ENCODE results near the gene PSMB2. TPM values are rescaled to one million over a fixed set of nuclear protein-coding genes. Genes with fewer than 3 reads are reported as not detected.

PSMB2 gene
- total RNA-seq, 2 experiments from 2014 or later = 91.9 to 96.4 TPM

DNA sequence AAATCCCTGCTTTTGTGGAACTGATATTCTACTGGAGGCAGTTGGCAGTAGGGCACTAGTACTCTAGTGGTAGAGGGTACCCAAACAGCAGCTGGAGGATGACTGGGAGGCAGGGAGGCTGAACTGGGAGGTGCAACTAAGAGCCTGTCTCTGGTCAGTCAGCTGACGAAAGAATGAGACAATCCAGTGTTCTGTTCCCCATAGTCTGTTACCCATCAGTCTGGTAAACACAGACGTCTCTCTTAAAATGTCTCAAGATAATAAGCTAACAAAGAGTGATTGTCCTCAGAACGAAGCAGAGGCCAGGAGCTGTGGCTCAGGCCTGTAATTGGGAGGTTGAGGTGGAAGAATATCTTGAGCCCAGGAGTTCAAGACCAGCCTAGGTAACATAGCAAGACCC is 37.9 kb downstream of the PSMB2 start:
- Mint-ChIP-seq H3K27ac (no peak overlapping the region), H3K27me3 (ENCODE audit: low read depth) (no peaks in the 10 kb centered on the region), H3K4me3 (no peak overlapping the region), H3K36me3 (ENCODE audit: low read depth) (peaks cover 34% of the 10 kb centered on the region), H3K4me1 (ENCODE audit: low read depth) (peaks cover 5% of the 10 kb centered on the region), H3K9me3 (no peaks in the 10 kb centered on the region)
- DNase-seq = no peak
- intact Hi-C loops (cut with micrococcal nuclease) = no loop called here
- CTCF ChIA-PET = interaction anchor here (0.6 to 1.0 kb wide), 2 partner anchors 35 to 39 kb away, joined by 3 read pairs; no protein-coding TSS in a partner anchor

DNA sequence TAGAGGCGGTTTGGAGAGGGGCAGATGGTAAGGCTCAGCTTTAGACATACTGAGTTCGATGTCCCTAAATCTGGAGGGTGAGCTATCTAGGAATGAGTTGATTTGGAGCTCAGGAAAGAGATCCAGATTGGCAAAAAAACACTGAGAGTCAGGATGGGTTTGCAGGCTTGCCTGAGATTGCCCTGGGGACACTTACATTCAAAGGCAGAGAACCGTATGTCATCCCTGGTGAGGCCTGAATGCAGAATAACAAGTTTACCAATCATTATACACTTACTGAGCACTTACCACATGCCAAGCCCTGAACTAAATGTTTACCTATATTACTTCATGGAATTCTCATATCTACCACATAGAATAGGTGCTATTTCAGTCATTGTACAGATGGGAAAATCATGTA is 40.7 kb downstream of the PSMB2 start:
- Mint-ChIP-seq H3K27me3 (ENCODE audit: low read depth) (no peaks in the 10 kb centered on the region), H3K36me3 (ENCODE audit: low read depth) (peaks cover 16% of the 10 kb centered on the region), H3K4me3 (no peak overlapping the region), H3K4me1 (ENCODE audit: low read depth) (no peaks in the 10 kb centered on the region), H3K9me3 (no peaks in the 10 kb centered on the region), H3K27ac (no peak overlapping the region)
- intact Hi-C loops (cut with micrococcal nuclease) = no loop called here
- CTCF ChIA-PET = interaction anchor here (1.1 kb wide), 1 partner anchor 32 kb away, joined by 4 read pairs; no protein-coding TSS in a partner anchor
- DNase-seq = no peak

DNA sequence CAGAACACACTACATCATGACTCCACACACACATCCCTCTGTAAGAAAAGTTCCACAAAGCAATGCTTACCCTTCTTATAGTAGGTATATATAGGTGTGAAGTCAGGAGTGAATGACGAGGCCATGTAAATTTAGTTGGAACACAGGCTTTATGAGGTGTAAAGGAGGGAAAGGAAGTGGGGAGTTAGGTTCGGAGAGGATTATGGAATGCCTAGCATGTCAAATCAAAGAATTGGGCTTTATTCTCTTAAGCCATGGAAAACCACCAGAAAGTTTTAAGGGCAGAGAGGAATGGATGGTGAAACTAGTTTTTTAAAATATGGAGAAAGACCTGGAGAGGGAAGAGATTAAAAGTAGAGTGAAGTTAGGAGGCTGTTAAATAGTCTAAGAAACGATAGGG is 41.9 kb downstream of the PSMB2 start:
- intact Hi-C loops (cut with micrococcal nuclease) = no loop called here
- no peak overlapping the region for H3K27ac Mint-ChIP-seq
- peaks cover 13% of the 10 kb centered on the region for H3K36me3 Mint-ChIP-seq (ENCODE audit: low read depth)
- no peak overlapping the region for H3K4me3 Mint-ChIP-seq
- H3K9me3 Mint-ChIP-seq = no peaks in the 10 kb centered on the region
- no peak for DNase-seq
- CTCF ChIA-PET = no interaction called here
- no peaks in the 10 kb centered on the region for H3K4me1 Mint-ChIP-seq (ENCODE audit: low read depth)
- no peaks in the 10 kb centered on the region for H3K27me3 Mint-ChIP-seq (ENCODE audit: low read depth)

DNA sequence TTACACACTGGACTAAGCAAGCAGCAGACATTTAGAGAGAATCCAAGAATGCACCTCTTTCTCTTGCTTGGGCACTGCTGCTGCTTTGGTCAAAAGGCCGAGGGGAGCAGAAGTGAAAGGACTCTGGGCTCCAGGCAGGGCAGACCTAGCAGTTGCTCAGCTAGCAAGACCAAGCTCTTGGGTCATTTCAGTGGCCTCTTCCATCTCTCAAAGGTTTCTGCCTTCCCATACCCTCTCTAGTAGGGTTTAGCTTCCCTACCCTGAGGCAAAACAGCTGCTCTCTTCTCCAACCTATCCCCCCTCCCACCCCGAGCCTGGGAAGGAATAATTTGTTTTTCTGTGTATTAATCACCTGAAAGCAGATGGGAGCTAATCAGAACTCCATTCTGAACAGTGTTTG is 42.4 kb downstream of the PSMB2 start:
- CTCF ChIA-PET = no interaction called here
- Mint-ChIP-seq H3K36me3 (ENCODE audit: low read depth) (peaks cover 10% of the 10 kb centered on the region), H3K27me3 (ENCODE audit: low read depth) (no peaks in the 10 kb centered on the region), H3K27ac (no peak overlapping the region), H3K4me1 (ENCODE audit: low read depth) (no peaks in the 10 kb centered on the region), H3K9me3 (no peaks in the 10 kb centered on the region), H3K4me3 (no peak overlapping the region)
- intact Hi-C loops (cut with micrococcal nuclease) = no loop called here
- no peak for DNase-seq

DNA sequence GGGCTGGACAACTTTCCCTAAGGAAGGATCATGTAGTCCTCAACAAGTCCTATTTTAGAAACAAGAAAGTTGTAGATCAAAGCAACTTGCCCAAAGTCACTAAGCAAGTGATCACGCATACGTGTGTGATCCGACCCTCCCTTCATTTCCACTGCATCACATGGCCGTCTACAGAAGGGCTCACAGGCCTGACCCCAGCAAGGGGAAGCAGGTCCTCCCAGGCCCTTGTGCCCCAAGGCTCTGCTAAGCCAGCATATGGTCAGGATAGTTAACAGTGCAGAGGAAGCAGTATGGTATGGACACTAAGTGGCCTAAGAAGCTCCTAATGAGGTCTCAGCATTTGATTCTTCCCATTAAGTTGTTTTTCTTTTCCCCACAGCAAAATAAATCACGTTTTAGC is 43.5 kb downstream of the PSMB2 start:
- no peaks in the 10 kb centered on the region for H3K4me1 Mint-ChIP-seq (ENCODE audit: low read depth)
- no peaks in the 10 kb centered on the region for H3K27me3 Mint-ChIP-seq (ENCODE audit: low read depth)
- intact Hi-C loops (cut with micrococcal nuclease) = no loop called here
- DNase-seq = no peak
- CTCF ChIA-PET = no interaction called here
- H3K27ac Mint-ChIP-seq = no peak overlapping the region
- peaks cover 5% of the 10 kb centered on the region for H3K36me3 Mint-ChIP-seq (ENCODE audit: low read depth)
- H3K4me3 Mint-ChIP-seq = no peak overlapping the region
- no peaks in the 10 kb centered on the region for H3K9me3 Mint-ChIP-seq

DNA sequence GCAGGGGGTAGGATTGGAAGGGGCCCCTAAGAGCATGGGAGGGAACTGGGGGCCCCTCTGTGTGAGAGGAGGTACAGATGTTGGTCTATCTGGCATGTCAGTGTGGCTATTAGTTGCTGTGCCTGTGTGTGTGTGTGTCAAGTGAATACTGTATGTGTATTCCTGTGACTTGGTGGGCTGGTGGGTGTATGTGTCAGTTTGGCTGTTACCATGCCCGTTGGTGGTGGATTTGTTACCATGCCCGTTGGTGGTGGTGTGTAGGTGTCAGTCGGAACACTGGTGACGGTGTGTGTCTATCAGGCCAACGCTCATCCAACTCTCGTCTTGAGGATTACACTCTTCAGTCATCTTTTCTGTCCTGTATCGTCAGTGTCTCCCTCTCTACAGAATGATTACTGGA is 45.6 kb downstream of the PSMB2 start:
- no peak overlapping the region for H3K4me3 Mint-ChIP-seq
- peaks cover 7% of the 10 kb centered on the region for H3K36me3 Mint-ChIP-seq (ENCODE audit: low read depth)
- H3K9me3 Mint-ChIP-seq = no peaks in the 10 kb centered on the region
- CTCF ChIA-PET = no interaction called here
- intact Hi-C loops (cut with micrococcal nuclease) = no loop called here
- H3K27ac Mint-ChIP-seq = no peak overlapping the region
- no peaks in the 10 kb centered on the region for H3K27me3 Mint-ChIP-seq (ENCODE audit: low read depth)
- DNase-seq = no peak
- no peaks in the 10 kb centered on the region for H3K4me1 Mint-ChIP-seq (ENCODE audit: low read depth)

DNA sequence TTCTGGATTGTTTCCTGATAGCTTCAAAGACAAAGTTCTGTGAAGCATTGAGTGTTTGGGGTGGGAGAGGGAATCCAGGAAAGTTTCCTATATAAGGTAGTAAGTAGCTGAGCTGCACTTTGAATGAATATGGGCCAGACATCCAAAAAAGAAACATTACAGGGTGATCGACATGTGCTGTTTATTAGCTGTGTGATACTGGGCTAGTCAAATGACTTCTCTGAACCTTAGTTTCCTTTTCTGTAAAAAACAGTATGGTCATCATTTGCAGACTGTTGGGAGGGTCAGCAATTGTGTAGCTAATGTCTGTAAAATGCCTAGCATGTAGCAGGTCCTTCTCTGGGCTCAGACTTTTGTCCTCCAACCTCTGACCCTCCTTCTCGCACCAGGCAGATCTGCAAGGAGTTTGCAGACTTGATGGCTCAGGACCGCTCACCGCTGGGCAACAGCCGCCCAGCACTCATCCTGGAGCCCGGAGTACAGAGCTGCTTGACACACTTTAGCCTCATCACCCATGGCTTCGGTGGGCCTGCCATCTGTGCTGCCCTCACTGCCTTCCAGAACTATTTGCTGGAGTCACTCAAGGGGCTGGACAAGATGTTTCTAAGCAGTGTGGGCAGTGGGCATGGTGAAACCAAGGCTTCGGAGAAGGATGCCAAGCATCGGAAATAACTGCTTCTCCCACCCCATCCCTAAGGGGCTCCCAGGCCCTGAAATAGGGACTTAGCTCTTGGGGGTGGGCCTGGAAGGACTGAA is 47.1 kb downstream of the PSMB2 start:
- no peaks in the 10 kb centered on the region for H3K27me3 Mint-ChIP-seq (ENCODE audit: low read depth)
- DNase-seq = no peak
- intact Hi-C loops (cut with micrococcal nuclease) = no loop called here
- H3K36me3 Mint-ChIP-seq (ENCODE audit: low read depth) = peaks cover 4% of the 10 kb centered on the region
- no peak overlapping the region for H3K27ac Mint-ChIP-seq
- H3K9me3 Mint-ChIP-seq = no peaks in the 10 kb centered on the region
- H3K4me3 Mint-ChIP-seq = no peak overlapping the region
- CTCF ChIA-PET = interaction anchor here (0.8 to 1.0 kb wide), 2 partner anchors 120 to 121 kb away, joined by 3 read pairs; no protein-coding TSS in a partner anchor
- H3K4me1 Mint-ChIP-seq (ENCODE audit: low read depth) = no peaks in the 10 kb centered on the region

DNA sequence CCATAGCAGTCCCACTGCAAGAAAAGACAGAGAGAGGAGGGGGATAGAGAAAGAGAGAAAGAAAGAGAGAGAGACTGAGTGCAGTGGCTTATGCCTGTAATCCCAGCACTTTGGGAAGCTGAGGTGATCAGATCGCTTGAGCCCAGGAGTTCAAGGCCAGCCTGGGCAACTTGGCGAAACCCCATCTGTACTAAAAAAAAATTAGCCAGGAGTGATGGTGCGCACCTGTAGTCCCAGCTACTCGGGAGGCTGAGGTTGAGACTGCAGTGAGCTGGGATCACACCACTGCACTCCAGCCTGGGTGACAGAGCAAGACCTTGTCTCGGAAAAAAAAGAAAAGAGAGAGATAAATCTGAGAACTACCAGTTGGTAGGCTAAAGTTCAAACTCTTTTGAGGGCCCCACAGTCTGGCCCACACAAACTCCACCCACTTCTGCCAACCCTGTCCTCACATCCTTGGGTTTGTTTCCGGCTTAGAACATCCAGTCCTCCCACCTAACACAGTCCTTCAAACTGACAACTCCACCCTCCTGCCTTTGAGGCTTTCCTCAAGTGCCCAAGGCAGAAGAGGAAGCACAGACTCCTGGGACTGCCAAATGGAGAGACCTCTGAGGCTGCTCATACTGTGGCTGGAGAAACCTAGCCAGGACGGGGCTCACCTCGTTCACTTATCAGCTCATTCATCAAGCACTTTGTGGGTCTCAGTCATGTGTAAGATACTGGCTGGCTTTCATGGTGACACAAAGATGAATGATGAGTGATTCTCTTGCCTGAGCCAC is 48.1 kb downstream of the PSMB2 start:
- H3K36me3 Mint-ChIP-seq (ENCODE audit: low read depth) = peaks cover 4% of the 10 kb centered on the region
- H3K27me3 Mint-ChIP-seq (ENCODE audit: low read depth) = no peaks in the 10 kb centered on the region
- intact Hi-C loops (cut with micrococcal nuclease) = no loop called here
- CTCF ChIA-PET = interaction anchor here (1.0 kb wide), 1 partner anchor 121 kb away, joined by 3 read pairs; no protein-coding TSS in a partner anchor
- H3K4me3 Mint-ChIP-seq = no peak overlapping the region
- no peaks in the 10 kb centered on the region for H3K9me3 Mint-ChIP-seq
- no peak for DNase-seq
- H3K27ac Mint-ChIP-seq = no peak overlapping the region
- no peaks in the 10 kb centered on the region for H3K4me1 Mint-ChIP-seq (ENCODE audit: low read depth)

DNA sequence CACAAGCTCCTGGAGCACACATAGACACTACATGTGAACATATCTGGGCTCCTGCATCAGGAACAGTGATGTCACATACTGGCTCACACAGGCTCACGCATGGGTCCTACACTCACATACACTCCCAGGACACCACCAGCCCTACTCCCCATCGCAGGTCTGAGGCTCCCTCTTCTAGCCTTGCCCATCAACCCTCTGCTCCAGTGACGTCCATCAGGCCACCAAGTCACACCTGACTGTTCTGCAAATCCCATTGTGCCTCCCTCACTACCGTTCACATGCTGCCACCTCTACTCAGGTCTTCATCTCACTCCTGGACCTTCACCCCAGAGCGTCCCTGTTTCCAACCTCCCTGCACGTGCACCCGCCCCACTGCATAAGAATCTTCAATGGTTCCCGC is 50.1 kb downstream of the PSMB2 start:
- DNase-seq = no peak
- intact Hi-C loops (cut with micrococcal nuclease) = no loop called here
- Mint-ChIP-seq H3K27ac (no peak overlapping the region), H3K4me1 (ENCODE audit: low read depth) (no peaks in the 10 kb centered on the region), H3K36me3 (ENCODE audit: low read depth) (peaks cover 4% of the 10 kb centered on the region), H3K27me3 (ENCODE audit: low read depth) (no peaks in the 10 kb centered on the region), H3K4me3 (no peak overlapping the region), H3K9me3 (no peaks in the 10 kb centered on the region)
- CTCF ChIA-PET = interaction anchor here (0.5 kb wide), 1 partner anchor 260 kb away, joined by 4 read pairs; no protein-coding TSS in a partner anchor

DNA sequence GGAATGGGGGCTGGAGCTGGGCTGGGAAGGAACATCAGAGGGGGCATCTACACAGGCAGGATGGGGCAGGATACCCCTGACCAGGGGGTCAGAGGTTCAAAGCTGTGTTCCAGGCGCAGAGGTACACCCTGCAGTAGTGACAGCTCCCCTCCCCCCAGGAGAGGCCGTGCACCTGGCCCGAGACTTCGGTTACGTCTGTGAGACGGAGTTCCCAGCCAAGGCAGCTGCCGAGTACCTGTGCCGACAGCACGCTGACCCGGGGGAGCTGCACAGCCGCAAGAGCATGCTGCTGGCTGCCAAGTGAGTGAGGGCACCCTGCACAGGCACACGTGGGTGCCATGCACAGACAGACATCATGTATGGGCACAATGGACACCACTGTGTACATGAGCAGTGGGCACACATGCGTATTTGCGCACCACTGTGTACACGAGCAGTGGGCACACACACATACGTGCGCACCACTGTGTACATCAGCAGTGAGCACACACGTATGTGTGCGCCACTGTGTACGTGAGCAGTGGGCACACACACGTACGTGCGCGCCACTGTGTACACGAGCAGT is 50.8 kb downstream of the PSMB2 start:
- intact Hi-C loops (cut with micrococcal nuclease) = no loop called here
- Mint-ChIP-seq H3K4me1 (ENCODE audit: low read depth) (no peaks in the 10 kb centered on the region), H3K27ac (no peak overlapping the region), H3K9me3 (no peaks in the 10 kb centered on the region), H3K27me3 (ENCODE audit: low read depth) (no peaks in the 10 kb centered on the region), H3K36me3 (ENCODE audit: low read depth) (peaks cover 4% of the 10 kb centered on the region), H3K4me3 (no peak overlapping the region)
- DNase-seq = no peak
- CTCF ChIA-PET = interaction anchor here (0.5 kb wide), 1 partner anchor 260 kb away, joined by 4 read pairs; no protein-coding TSS in a partner anchor

DNA sequence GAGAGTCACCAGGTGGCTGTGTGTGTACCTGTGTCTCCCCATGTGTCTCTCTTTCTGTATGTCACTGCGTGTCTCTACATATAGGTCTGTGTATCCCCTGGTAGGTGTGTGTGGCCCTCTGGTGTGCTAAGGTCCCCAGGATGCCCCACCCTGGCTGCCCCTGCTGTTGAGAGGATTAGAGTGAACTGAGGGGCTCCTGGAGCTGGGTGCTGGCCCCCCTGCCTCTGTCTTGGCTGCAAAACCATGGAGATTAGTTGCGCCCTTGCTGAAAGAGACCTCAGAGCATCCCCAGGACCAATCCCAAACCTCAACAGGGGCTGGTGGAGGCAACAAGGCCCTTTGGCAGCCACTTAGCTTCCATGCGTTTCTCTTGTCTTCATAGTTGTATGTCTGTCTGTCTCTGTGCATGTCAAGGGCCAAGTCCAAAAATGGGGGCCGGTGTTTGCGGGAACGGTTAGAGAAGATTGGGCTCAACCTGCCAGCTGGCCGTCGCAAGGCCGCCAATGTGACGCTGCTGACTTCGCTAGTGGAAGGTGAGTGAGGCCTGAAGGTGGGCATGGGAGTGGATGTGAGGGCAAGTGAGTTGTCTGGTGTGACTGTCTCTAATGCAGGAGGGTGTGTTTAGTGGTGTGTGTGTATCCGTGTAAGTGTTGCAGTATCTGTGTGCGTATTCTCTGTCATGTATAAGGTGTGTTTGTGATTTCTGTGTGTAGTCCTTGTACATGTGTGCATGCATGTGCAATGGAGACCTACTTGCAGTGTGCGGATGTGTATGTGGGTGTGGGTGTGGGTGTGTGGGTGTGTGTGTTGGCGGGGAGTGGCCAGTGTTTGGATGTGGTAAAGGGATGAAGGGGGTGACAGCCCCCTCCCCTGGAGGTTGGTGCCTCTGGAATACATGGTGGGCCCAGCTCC is 51.6 kb downstream of the PSMB2 start:
- CTCF ChIA-PET = no interaction called here
- Mint-ChIP-seq H3K9me3 (no peaks in the 10 kb centered on the region), H3K4me3 (no peak overlapping the region), H3K36me3 (ENCODE audit: low read depth) (peaks cover 4% of the 10 kb centered on the region), H3K27me3 (ENCODE audit: low read depth) (no peaks in the 10 kb centered on the region), H3K4me1 (ENCODE audit: low read depth) (no peaks in the 10 kb centered on the region), H3K27ac (no peak overlapping the region)
- intact Hi-C loops (cut with micrococcal nuclease) = no loop called here
- DNase-seq = no peak

All from activated naive CD4-positive, alpha-beta T cell treated with anti-CD3 and anti-CD28 coated beads for 36 hours (primary cell).